Skeletal muscle satellite cell (primary cell): Measurements from ENCODE around the gene CUX1.

Experiments used
- H3K27me3 ChIP-seq: 2 replicates; pipeline ENCODE4 v1.7.0; 2013; ENCODE audit warnings: low read length; ENCODE audit not compliant: control insufficient read depth, insufficient read depth
- H3K36me3 ChIP-seq: 2 replicates; pipeline ENCODE4 v1.7.0; 2013; ENCODE audit warnings: mild to moderate bottlenecking, control low read depth, low read length; ENCODE audit not compliant: insufficient read depth
- H3K4me1 ChIP-seq: 2 replicates; pipeline ENCODE4 v1.7.0; 2013; ENCODE audit warnings: low read length; ENCODE audit not compliant: control insufficient read depth, insufficient read depth
- H3K4me2 ChIP-seq: 2 replicates; pipeline ENCODE4 v1.7.0; 2013; ENCODE audit warnings: mild to moderate bottlenecking, low read length
- H3K4me3 ChIP-seq: 2 replicates; pipeline ENCODE4 v1.7.0; 2013; ENCODE audit warnings: low read length
- H3K9ac ChIP-seq: 2 replicates; pipeline ENCODE4 v1.7.0; 2013; ENCODE audit warnings: mild to moderate bottlenecking, low read depth, low read length, moderate library complexity
- H3K9me3 ChIP-seq: replicated peaks from 2 replicates; pipeline ENCODE4 v1.7.0; 2013; ENCODE audit warnings: mild to moderate bottlenecking, control low read depth, low read length

The CUX1 gene

GRCh38 chr7:102239206-102239820, 421.9 kb downstream of the CUX1 start:
- Histone ChIP-seq H3K27me3 (no peaks in the 10 kb centered on the region), H3K4me2 (no peak overlapping the region), H3K4me3 (no peak overlapping the region), H3K4me1 (no peaks in the 10 kb centered on the region), H3K36me3 (peaks cover 8% of the 10 kb centered on the region), H3K9me3 (no peaks in the 10 kb centered on the region), H3K9ac (no peak overlapping the region)

GRCh38 chr7:102241431-102241830, 424.0 kb downstream of the CUX1 start:
- no peak overlapping the region for H3K4me3 ChIP-seq
- H3K9ac ChIP-seq = no peak overlapping the region
- no peaks in the 10 kb centered on the region for H3K4me1 ChIP-seq
- H3K4me2 ChIP-seq = no peak overlapping the region
- H3K36me3 ChIP-seq = peaks cover 8% of the 10 kb centered on the region
- H3K27me3 ChIP-seq = no peaks in the 10 kb centered on the region
- H3K9me3 ChIP-seq = no peaks in the 10 kb centered on the region

GRCh38 chr7:102244601-102245000, 427.2 kb downstream of the CUX1 start:
- no peaks in the 10 kb centered on the region for H3K4me1 ChIP-seq
- peaks cover 8% of the 10 kb centered on the region for H3K36me3 ChIP-seq
- H3K9ac ChIP-seq = no peak overlapping the region
- H3K4me3 ChIP-seq = no peak overlapping the region
- H3K27me3 ChIP-seq = no peaks in the 10 kb centered on the region
- no peak overlapping the region for H3K4me2 ChIP-seq
- no peaks in the 10 kb centered on the region for H3K9me3 ChIP-seq

GRCh38 chr7:102248081-102248455, 430.6 kb downstream of the CUX1 start:
- Histone ChIP-seq H3K36me3 (peaks cover 2% of the 10 kb centered on the region), H3K9ac (no peak overlapping the region), H3K27me3 (no peaks in the 10 kb centered on the region), H3K4me3 (no peak overlapping the region), H3K9me3 (no peaks in the 10 kb centered on the region), H3K4me1 (peaks cover 5% of the 10 kb centered on the region), H3K4me2 (no peak overlapping the region)

- Histone ChIP-seq H3K9ac (no peak overlapping the region), H3K4me2 (no peak overlapping the region), H3K36me3 (no peaks in the 10 kb centered on the region), H3K9me3 (no peaks in the 10 kb centered on the region), H3K4me1 (peaks cover 11% of the 10 kb centered on the region), H3K4me3 (no peak overlapping the region), H3K27me3 (no peaks in the 10 kb centered on the region)
Observed at GRCh38 chr7:102248456-102249395, 431.3 kb downstream of the CUX1 start.

GRCh38 chr7:102251531-102252365, 434.3 kb downstream of the CUX1 start:
- Histone ChIP-seq H3K4me3 (no peak overlapping the region), H3K27me3 (no peaks in the 10 kb centered on the region), H3K9me3 (no peaks in the 10 kb centered on the region), H3K4me2 (no peak overlapping the region), H3K4me1 (peaks cover 16% of the 10 kb centered on the region), H3K9ac (no peak overlapping the region), H3K36me3 (no peaks in the 10 kb centered on the region)

- peaks cover 16% of the 10 kb centered on the region for H3K4me1 ChIP-seq
- H3K9me3 ChIP-seq = no peaks in the 10 kb centered on the region
- no peaks in the 10 kb centered on the region for H3K27me3 ChIP-seq
- no peaks in the 10 kb centered on the region for H3K36me3 ChIP-seq
- no peak overlapping the region for H3K9ac ChIP-seq
- no peak overlapping the region for H3K4me2 ChIP-seq
- no peak overlapping the region for H3K4me3 ChIP-seq
Observed at GRCh38 chr7:102252366-102252982, 435.0 kb downstream of the CUX1 start.

GRCh38 chr7:102253066-102253972, 435.9 kb downstream of the CUX1 start:
- Histone ChIP-seq H3K36me3 (no peaks in the 10 kb centered on the region), H3K4me3 (no peak overlapping the region), H3K4me2 (peak overlapping the region; percentile 22), H3K9ac (no peak overlapping the region), H3K4me1 (peaks cover 16% of the 10 kb centered on the region), H3K27me3 (no peaks in the 10 kb centered on the region), H3K9me3 (no peaks in the 10 kb centered on the region)

GRCh38 chr7:102253973-102254370, 436.5 kb downstream of the CUX1 start:
- Histone ChIP-seq H3K36me3 (no peaks in the 10 kb centered on the region), H3K9ac (no peak overlapping the region), H3K9me3 (no peaks in the 10 kb centered on the region), H3K4me1 (peaks cover 16% of the 10 kb centered on the region), H3K4me2 (peak overlapping the region; percentile 22), H3K4me3 (no peak overlapping the region), H3K27me3 (no peaks in the 10 kb centered on the region)

- Histone ChIP-seq H3K4me1 (peaks cover 16% of the 10 kb centered on the region), H3K4me2 (no peak overlapping the region), H3K27me3 (no peaks in the 10 kb centered on the region), H3K9ac (no peak overlapping the region), H3K9me3 (no peaks in the 10 kb centered on the region), H3K36me3 (no peaks in the 10 kb centered on the region), H3K4me3 (no peak overlapping the region)
Observed at GRCh38 chr7:102254521-102254920, 437.1 kb downstream of the CUX1 start.
